ENCODE results near the gene ZNF280D. TPM values are rescaled to one million over a fixed set of nuclear protein-coding genes. Genes with fewer than 3 reads are reported as not detected.
A peak's percentile ranks its signal among the peaks of the same experiment; 100 is the strongest.

The ZNF280D gene
- total RNA-seq, 1 donor from 2014 or later, result 37.9 TPM

DNA sequence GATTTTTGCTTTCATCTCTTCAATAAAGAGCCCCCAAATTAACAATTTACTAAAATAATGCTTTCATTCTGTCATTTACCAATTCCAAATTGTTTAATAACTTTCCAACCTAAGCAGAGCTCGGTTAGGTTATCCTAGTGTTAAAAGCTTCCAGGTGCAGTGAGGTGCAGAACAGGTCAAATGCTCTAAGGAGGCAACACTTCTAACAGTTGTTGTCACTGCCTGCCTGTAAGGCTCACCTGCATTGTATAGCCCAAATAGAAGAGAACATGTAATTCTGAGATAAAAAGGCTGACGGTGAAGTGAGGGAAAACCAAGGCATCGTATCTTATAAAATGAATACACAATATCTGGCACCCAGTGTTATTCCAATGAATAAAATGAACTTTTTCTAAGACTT is 9.1 kb downstream of the ZNF280D start:
- ATAC-seq (ENCODE audit: low read depth), result no peak
- Mint-ChIP-seq H3K4me1 (peaks cover 65% of the 10 kb centered on the region), H3K27me3 (no peaks in the 10 kb centered on the region), H3K9me3 (no peaks in the 10 kb centered on the region), H3K36me3 (ENCODE audit: low read depth) (peaks cover 18% of the 10 kb centered on the region), H3K27ac (no peak overlapping the region), H3K4me3 (no peak overlapping the region)
- POLR2A ChIA-PET, result no interaction called here
- no peak for DNase-seq
- TF ChIP-seq, protein P1, sequence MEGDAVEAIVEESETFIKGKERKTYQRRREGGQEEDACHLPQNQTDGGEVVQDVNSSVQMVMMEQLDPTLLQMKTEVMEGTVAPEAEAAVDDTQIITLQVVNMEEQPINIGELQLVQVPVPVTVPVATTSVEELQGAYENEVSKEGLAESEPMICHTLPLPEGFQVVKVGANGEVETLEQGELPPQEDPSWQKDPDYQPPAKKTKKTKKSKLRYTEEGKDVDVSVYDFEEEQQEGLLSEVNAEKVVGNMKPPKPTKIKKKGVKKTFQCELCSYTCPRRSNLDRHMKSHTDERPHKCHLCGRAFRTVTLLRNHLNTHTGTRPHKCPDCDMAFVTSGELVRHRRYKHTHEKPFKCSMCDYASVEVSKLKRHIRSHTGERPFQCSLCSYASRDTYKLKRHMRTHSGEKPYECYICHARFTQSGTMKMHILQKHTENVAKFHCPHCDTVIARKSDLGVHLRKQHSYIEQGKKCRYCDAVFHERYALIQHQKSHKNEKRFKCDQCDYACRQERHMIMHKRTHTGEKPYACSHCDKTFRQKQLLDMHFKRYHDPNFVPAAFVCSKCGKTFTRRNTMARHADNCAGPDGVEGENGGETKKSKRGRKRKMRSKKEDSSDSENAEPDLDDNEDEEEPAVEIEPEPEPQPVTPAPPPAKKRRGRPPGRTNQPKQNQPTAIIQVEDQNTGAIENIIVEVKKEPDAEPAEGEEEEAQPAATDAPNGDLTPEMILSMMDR (IDR thresholded peaks at IDR 0.05), result no peak
- intact Hi-C loops (cut with micrococcal nuclease), result no loop called here
- CTCF ChIA-PET, result interaction anchor here (1.5 kb wide), 1 partner anchor 16 kb away, joined by 4 read pairs; no protein-coding TSS in a partner anchor

DNA sequence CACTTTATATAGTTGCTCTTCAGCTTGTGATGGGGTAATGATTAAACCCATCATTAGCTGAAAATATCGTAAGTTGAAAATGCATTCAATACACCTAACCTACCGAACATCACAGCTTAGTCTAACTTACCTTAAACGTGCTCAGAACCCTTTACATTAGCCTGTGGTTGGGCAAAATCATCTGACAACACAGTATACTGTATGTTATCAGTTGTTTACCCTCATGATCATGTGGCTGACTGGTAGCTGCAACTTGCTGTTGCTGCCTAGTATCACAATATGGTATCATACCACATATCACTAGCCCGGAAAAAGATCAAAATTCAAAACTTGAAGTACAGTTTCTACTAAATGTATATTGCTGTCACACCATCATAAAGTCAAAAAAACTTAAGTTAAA is 9.5 kb downstream of the ZNF280D start:
- no peak for DNase-seq
- Mint-ChIP-seq H3K27me3 (no peaks in the 10 kb centered on the region), H3K4me3 (no peak overlapping the region), H3K9me3 (no peaks in the 10 kb centered on the region), H3K4me1 (peaks cover 65% of the 10 kb centered on the region), H3K27ac (peak overlapping the region; percentile 4), H3K36me3 (ENCODE audit: low read depth) (peaks cover 13% of the 10 kb centered on the region)
- POLR2A ChIA-PET, result no interaction called here
- TF ChIP-seq, protein P1 (IDR thresholded peaks at IDR 0.05), result no peak
- no peak for ATAC-seq (ENCODE audit: low read depth)
- CTCF ChIA-PET, result no interaction called here
- intact Hi-C loops (cut with micrococcal nuclease), result no loop called here

DNA sequence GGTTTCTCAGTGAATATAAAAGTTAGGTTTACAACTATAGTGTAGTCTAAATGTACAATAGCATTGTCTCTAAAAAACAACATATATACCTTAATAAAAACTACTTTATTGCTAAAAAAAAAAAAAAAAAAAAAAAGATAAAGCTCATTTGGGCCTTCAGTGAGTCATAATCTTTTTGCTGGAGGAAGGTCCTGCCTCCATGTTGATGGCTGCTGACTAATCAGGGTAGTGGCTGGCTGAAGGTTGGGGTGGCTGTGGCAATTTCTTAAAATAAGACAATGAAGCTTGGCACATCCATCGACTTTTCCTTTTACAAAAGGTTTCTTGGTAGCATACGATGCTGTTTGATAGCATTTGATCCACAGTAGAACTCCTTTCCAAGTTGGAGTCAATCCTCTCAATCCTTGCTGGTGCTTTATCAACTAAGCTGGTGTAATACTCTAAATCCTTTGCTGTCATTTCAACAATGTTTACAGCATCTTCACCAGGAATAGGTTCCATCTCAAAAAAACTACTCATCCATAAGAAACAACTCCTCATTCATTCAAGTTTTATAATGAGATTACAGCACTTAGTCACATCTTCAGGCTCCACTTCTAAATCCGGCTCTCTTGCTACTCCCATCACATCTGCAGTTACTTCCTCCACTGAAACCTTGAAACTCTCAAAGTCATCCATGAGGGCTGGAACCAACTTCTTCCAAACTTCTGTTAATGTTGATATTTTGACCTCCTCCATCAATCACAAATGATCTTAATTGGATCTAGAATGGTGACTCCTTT is 13.3 kb downstream of the ZNF280D start:
- intact Hi-C loops (cut with micrococcal nuclease), result loop anchor here (2.0 kb wide), 1 partner anchor 13 kb away; the partner anchor contains the start of gene ZNF280D
- peak overlapping the region; percentile 86 for H3K27ac Mint-ChIP-seq
- ATAC-seq (ENCODE audit: low read depth) (no peak), DNase-seq (no peak)
- ChIA-PET CTCF (no interaction called here), POLR2A (interaction anchor here (0.6 kb wide), 1 partner anchor 42 kb away, joined by 3 read pairs; no protein-coding TSS in a partner anchor)
- peaks cover 68% of the 10 kb centered on the region for H3K4me1 Mint-ChIP-seq
- no peaks in the 10 kb centered on the region for H3K9me3 Mint-ChIP-seq
- peaks cover 8% of the 10 kb centered on the region for H3K36me3 Mint-ChIP-seq (ENCODE audit: low read depth)
- TF ChIP-seq, protein P1 (IDR thresholded peaks at IDR 0.05), result no peak
- no peaks in the 10 kb centered on the region for H3K27me3 Mint-ChIP-seq
- no peak overlapping the region for H3K4me3 Mint-ChIP-seq

DNA sequence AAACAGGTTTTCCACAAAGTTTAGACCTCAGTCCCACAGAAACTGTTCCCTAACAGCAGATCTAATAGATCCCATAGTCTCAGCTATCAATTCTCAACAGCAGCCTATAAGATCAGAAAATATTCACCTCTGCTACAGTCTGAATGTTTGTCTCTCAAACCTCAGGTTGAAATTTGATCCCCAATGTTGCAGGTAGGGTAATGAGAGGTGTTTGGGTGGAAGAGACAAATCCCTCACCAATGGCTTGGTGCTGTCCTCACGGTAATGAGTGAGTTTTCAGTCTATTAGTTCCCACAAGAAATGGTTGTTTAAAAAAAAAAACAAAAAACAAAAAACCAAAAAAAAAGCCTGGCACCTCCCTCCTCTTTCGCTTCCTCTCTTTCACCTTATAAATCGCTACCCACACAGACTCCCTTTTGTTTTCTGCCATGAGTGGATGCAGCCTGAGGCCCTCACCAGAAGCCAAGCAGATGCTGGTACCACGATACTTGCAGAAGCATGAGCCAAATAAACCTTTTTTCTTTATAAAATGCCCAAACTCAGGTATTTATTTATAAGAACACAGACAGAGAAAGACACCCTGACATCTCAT is 14.2 kb downstream of the ZNF280D start:
- Mint-ChIP-seq H3K4me3 (peak overlapping the region; percentile 76), H3K4me1 (peaks cover 64% of the 10 kb centered on the region), H3K27me3 (no peaks in the 10 kb centered on the region), H3K27ac (peak overlapping the region; percentile 86), H3K36me3 (ENCODE audit: low read depth) (peaks cover 3% of the 10 kb centered on the region), H3K9me3 (no peaks in the 10 kb centered on the region)
- ATAC-seq (ENCODE audit: low read depth) (peak; percentile 40), DNase-seq (no peak)
- TF ChIP-seq, protein P1 (IDR thresholded peaks at IDR 0.05), result no peak
- intact Hi-C loops (cut with micrococcal nuclease), result loop anchor here (2.0 kb wide), 1 partner anchor 14 kb away; the partner anchor contains the start of gene ZNF280D
- POLR2A ChIA-PET, result interaction anchor here (0.7 to 1.4 kb wide), 2 partner anchors 14 to 254 kb away, joined by 3 to 5 read pairs; partner anchors contain the start of gene ZNF280D
- CTCF ChIA-PET, result no interaction called here

DNA sequence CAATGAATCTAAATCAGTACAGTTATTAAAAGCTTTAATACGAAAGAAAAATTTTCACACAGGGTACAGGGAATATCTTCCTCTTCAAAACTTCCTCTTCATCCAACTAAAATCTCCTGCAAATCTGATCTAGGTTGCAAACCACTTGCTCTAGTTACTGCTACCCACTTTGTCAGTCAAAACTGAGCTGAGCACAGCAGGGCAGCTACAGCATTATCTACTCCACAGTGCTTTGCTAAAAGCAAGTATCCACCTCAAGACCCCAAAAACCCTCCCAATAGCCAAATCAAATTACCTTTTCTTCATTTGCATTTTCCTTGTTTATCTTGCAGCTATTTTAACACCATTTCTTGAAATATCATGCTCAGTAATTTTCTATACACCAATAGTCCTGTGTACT is 14.7 kb downstream of the ZNF280D start:
- ChIA-PET CTCF (no interaction called here), POLR2A (interaction anchor here (0.7 to 1.4 kb wide), 2 partner anchors 15 to 253 kb away, joined by 3 to 5 read pairs; partner anchors contain the start of gene ZNF280D)
- H3K27ac Mint-ChIP-seq, result peak overlapping the region; percentile 86
- TF ChIP-seq, protein P1 (IDR thresholded peaks at IDR 0.05), result no peak
- DNase-seq (no peak), ATAC-seq (ENCODE audit: low read depth) (no peak)
- intact Hi-C loops (cut with micrococcal nuclease), result loop anchor here (2.0 kb wide), 1 partner anchor 14 kb away; the partner anchor contains the start of gene ZNF280D
- no peaks in the 10 kb centered on the region for H3K27me3 Mint-ChIP-seq
- peak overlapping the region; percentile 76 for H3K4me3 Mint-ChIP-seq
- peaks cover 58% of the 10 kb centered on the region for H3K4me1 Mint-ChIP-seq
- no peaks in the 10 kb centered on the region for H3K9me3 Mint-ChIP-seq
- H3K36me3 Mint-ChIP-seq (ENCODE audit: low read depth), result peaks cover 1% of the 10 kb centered on the region
